ACC112 (cell line): Measurements from ENCODE around the gene ADCY1.

ENCODE experiments used
- H2AFZ ChIP-seq: fragments of 200-600 bp; sonication (generic); one replicate; pipeline ENCODE4 v1.6.0; 2017; ENCODE audit warnings: antibody characterized with exemption, low read length; ENCODE audit not compliant: unreplicated experiment
- H3K27ac ChIP-seq: fragments of 200-600 bp; sonication (generic); 2 replicates; pipeline ENCODE4 v1.5.1; 2014; ENCODE audit warnings: low read depth, mild to moderate bottlenecking, antibody characterized with exemption, low read length, moderate library complexity
- H3K27me3 ChIP-seq: fragments of 200-600 bp; sonication (generic); 2 replicates; pipeline ENCODE4 v1.6.1; 2014; ENCODE audit warnings: mild to moderate bottlenecking, antibody characterized with exemption, low read length, moderate library complexity, mixed read lengths; ENCODE audit not compliant: insufficient read depth
- H3K36me3 ChIP-seq: fragments of 200-600 bp; sonication (generic); 2 replicates; pipeline ENCODE4 v1.6.1; 2016; ENCODE audit warnings: mild to moderate bottlenecking, antibody characterized with exemption, low read length, moderate library complexity, mixed read lengths; ENCODE audit not compliant: insufficient read depth
- H3K4me1 ChIP-seq: fragments of 200-600 bp; sonication (generic); one replicate; pipeline ENCODE4 v1.6.1; 2016; ENCODE audit warnings: low read length, mixed read lengths; ENCODE audit not compliant: insufficient read depth, unreplicated experiment, control insufficient read depth
- H3K4me3 ChIP-seq: fragments of 200-600 bp; sonication (generic); 2 replicates; pipeline ENCODE4 v1.5.1; 2014; ENCODE audit warnings: mild to moderate bottlenecking, low read depth, low read length
- H3K79me2 ChIP-seq: fragments of 200-600 bp; sonication (generic); one replicate; pipeline ENCODE4 v1.6.0; 2016; ENCODE audit warnings: low read length; ENCODE audit not compliant: control insufficient read depth, unreplicated experiment, insufficient read depth

Gene ADCY1

DNA sequence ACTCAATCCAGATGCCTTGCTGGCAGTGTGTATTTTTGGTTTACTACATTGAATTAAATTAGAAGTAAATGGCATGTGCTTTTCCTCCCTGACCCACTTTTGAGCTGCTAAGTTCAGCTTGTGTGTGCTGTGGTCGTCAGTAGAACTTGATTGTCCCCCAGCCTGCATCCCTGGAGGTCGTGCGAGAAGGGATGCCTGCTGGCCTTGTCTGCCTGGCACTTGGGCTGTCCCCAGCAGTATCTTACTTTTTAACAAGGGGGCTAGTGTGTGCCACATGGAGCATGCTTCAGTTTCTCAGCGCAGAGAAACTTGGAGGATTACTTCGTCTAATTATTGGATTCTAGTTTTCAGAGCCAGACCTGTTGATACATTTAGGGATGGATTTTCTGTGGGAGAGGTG is 80.2 kb downstream of the ADCY1 start:
- no peaks in the 10 kb centered on the region for H3K79me2 ChIP-seq
- no peaks in the 10 kb centered on the region for H3K36me3 ChIP-seq
- H2AFZ ChIP-seq = no peak overlapping the region
- no peaks in the 10 kb centered on the region for H3K4me1 ChIP-seq
- no peak overlapping the region for H3K4me3 ChIP-seq
- no peak overlapping the region for H3K27ac ChIP-seq
- no peaks in the 10 kb centered on the region for H3K27me3 ChIP-seq

DNA sequence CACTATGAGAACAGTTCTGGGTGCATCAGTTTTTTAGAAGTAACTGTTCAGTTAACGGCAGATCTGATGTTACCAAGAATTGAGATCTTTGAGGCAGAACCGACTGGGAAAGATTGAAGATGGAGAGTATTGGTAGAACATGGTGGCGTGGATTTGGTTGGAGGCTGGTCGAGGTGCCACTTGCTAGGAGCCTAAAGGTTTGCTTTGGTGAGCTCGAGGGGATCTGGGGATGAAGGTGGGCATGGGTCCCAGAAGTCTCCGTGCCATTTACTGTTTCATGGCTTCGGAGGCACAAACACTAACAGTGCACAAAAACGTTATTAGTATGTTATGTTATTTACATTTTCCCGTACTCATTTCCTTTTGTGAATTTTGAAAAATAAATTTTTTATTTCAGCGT is 81.4 kb downstream of the ADCY1 start:
- Histone ChIP-seq H3K27me3 (no peaks in the 10 kb centered on the region), H3K36me3 (no peaks in the 10 kb centered on the region), H3K4me1 (no peaks in the 10 kb centered on the region), H3K27ac (no peak overlapping the region), H3K4me3 (no peak overlapping the region), H3K79me2 (no peaks in the 10 kb centered on the region), H2AFZ (no peak overlapping the region)

DNA sequence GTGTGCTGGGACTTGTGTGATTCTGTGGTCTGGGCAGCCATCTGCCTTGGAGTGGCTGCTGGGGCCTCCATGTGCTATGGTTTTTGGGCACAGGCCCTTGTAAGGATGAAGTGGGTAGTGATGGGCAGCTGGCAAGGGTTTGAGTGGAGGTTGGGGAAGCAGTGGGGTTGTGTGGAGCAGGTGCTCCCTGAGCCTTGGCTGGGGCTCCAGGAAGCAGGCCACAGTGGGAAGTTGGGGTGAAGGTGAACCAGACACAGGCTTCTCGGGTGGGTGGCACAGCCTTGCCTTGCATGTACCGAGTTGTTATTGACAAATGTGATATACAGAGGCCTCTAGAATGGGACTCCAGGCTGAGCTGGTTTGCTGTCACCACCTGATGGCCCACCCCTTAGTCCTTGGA is 82.3 kb downstream of the ADCY1 start:
- H3K27me3 ChIP-seq = no peaks in the 10 kb centered on the region
- H3K79me2 ChIP-seq = no peaks in the 10 kb centered on the region
- H3K36me3 ChIP-seq = no peaks in the 10 kb centered on the region
- H3K4me1 ChIP-seq = no peaks in the 10 kb centered on the region
- H3K27ac ChIP-seq = no peak overlapping the region
- H3K4me3 ChIP-seq = no peak overlapping the region
- no peak overlapping the region for H2AFZ ChIP-seq

DNA sequence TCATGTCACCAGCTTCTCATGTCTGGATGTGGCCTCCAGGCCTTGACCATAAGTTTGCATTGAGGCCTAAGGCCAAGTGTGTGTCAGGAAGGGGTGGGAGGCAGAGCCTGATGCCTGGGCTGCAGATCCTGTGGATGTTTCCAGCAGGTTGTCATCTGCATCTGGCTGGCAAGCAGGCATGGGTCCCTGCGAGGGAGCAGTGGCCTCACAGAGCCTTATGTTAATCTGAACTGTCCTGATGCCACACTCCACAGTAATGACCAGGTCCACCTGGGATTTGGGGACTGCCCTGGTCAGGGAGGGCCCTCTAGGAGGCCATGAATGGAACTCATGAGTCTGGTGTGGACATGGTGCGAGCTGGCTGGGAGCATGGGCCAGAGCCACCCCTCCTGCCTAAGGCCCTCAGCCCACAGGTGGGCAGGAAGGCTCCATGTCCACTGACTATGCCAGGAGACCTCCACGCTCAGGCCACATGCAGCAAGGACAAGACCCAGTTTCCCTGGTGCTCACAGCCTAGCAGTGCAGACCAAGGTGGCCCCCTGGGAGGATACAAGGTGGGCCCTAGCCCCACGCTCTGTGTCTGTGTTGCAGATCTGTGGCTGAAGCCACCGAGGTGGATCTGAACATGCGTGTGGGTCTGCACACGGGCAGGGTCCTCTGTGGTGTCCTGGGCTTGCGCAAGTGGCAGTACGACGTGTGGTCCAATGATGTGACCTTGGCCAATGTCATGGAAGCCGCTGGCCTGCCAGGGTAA is 83.1 kb downstream of the ADCY1 start:
- no peaks in the 10 kb centered on the region for H3K4me1 ChIP-seq
- no peaks in the 10 kb centered on the region for H3K27me3 ChIP-seq
- H3K79me2 ChIP-seq = no peaks in the 10 kb centered on the region
- no peak overlapping the region for H3K4me3 ChIP-seq
- no peak overlapping the region for H3K27ac ChIP-seq
- H2AFZ ChIP-seq = no peak overlapping the region
- H3K36me3 ChIP-seq = no peaks in the 10 kb centered on the region

DNA sequence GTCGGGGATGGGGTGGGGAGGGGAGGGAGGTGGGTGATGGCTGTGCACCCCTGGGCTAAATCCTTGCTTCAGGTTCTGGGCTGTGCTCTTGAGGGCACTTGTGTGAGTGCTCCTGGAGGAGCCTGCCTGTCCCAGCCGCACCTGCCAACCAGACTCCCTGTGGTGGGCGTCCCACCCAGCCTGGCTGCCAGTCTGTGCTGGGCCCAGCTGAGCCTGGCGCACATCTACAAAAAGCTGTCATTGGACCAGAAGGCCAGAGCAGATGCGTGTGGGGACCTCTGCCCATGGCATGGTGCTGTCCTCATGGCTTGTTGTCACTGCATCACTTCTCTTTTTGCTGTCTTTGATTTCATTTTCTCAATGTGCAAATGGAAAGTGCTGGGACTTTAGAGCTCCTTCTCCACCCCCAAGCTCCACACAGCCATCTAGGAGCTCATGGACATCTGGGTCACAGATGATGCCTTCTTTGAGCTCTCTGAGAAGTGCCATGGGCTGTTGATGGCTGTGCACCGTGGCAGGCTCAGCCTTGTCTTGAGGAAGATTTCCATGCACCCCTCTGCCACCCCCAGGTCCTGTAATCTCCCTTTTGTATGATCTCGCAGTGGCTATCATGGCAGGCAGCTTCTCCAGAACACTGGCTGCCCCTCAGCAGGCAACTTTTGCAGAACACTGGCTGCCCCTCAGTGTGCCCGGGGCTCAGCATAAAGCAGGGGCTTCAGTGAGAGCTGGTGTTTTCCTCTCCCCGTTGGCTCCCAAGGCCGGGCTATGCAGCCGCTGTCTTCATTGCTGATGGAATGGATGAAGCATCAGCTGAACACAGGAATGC is 83.9 kb downstream of the ADCY1 start:
- H2AFZ ChIP-seq = no peak overlapping the region
- no peaks in the 10 kb centered on the region for H3K4me1 ChIP-seq
- H3K27me3 ChIP-seq = no peaks in the 10 kb centered on the region
- no peak overlapping the region for H3K27ac ChIP-seq
- no peak overlapping the region for H3K4me3 ChIP-seq
- H3K79me2 ChIP-seq = no peaks in the 10 kb centered on the region
- no peaks in the 10 kb centered on the region for H3K36me3 ChIP-seq

DNA sequence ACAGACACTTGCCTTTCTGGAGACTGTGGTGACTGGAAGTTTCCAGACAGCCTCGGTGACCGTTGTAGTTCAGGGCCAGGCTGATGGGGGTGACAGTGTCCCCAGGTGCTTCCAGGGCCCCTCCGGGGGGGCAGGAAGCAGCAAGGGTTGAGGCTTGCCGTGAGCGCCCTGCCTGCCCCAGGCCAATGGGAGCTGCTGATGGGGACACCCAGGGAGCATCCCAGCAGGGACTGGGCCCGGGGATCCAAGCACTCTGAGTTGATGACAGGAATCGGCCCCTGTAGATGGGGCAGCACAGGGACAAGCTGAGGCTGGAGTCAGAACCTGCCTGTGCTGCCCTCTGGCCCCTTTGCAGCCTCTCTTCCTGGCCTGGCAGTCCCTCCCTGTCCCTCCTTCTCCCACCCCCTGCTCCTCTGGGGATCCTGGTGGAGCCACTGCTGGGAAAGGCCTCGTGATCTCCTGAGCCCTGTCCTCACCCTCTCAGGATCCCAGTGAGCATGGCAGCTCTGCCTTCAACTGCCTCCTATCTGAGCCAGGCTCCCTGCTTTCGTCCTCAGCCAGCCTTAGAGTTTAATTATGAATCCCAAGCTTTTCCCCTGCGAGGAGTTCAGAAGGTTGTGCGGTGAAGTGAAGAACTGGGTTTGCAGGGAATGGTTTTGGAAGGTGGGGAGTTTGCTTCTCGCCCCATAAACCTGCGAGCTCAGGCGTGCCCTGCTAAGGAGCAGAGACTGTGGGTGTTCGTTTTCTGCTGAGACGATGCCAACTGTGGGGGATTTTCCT is 84.7 kb downstream of the ADCY1 start:
- no peak overlapping the region for H2AFZ ChIP-seq
- H3K79me2 ChIP-seq = no peaks in the 10 kb centered on the region
- H3K27ac ChIP-seq = no peak overlapping the region
- H3K4me3 ChIP-seq = no peak overlapping the region
- H3K4me1 ChIP-seq = no peaks in the 10 kb centered on the region
- no peaks in the 10 kb centered on the region for H3K36me3 ChIP-seq
- no peaks in the 10 kb centered on the region for H3K27me3 ChIP-seq

DNA sequence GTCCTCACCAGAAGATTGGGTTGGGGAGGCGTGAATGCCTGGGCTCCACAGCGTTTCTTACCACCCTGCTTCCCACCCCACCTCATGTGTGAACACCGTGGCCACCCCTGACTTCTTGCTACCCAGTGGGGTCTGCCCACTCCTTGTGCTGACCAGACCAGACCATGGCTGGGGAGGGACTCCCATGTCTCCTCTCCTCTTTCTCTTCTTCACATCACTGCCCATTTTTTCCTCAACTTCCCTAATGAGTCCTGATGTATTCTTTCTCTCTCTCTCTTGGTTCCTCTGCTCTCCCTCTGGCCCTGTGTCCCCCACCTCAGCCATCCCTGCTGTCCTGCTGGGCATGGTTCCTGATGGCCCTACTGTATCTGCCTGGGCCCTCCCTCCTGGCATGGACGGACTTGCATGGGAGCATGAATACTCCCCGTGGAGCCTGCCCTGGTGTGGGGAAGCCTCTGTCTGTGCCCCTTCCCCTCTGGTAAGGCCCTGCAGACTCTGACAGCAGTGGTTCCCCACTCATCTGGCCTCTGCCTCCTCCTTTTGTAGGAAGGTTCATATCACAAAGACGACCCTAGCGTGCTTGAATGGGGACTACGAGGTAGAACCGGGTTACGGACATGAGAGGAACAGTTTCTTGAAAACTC is 85.5 kb downstream of the ADCY1 start:
- Histone ChIP-seq H3K36me3 (no peaks in the 10 kb centered on the region), H3K4me3 (no peak overlapping the region), H3K79me2 (no peaks in the 10 kb centered on the region), H3K27ac (no peak overlapping the region), H2AFZ (no peak overlapping the region), H3K27me3 (no peaks in the 10 kb centered on the region), H3K4me1 (no peaks in the 10 kb centered on the region)

DNA sequence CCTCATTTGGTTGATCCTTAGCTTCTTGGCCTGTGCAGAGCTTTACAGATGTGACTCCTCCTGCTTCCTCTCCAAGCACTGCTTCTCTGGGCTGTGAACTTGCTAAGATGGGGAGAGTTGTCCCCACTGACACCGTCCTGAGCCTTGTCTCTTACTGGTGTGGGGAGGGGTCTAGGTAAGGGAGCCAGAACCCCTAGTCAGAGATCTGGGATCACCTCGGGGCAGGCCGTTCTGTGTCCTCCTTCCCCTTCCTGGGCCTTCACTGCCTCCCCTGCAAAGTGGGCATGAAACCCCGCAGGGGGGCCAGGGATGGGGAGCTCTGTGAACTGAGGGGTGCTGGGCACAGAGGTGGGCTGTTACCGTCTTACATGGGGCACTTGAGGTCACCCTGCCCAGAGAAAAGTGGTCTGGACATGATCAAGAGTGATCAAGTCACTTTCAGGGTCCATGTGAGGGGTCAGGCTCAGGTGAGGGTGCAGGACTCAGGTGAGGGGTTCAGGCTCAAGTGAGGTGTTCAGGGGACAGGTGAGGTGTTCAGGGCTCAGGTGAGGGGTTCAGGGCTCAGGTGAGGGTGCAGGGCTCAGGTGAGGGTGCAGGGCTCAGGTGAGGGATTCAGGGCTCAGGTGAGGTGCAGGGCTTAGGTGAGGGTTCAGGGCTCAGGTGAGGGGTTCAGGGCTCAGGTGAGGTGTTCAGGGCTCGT is 86.2 kb downstream of the ADCY1 start:
- H3K4me3 ChIP-seq = no peak overlapping the region
- no peaks in the 10 kb centered on the region for H3K4me1 ChIP-seq
- no peaks in the 10 kb centered on the region for H3K27me3 ChIP-seq
- no peak overlapping the region for H3K27ac ChIP-seq
- H2AFZ ChIP-seq = no peak overlapping the region
- no peaks in the 10 kb centered on the region for H3K79me2 ChIP-seq
- H3K36me3 ChIP-seq = no peaks in the 10 kb centered on the region

DNA sequence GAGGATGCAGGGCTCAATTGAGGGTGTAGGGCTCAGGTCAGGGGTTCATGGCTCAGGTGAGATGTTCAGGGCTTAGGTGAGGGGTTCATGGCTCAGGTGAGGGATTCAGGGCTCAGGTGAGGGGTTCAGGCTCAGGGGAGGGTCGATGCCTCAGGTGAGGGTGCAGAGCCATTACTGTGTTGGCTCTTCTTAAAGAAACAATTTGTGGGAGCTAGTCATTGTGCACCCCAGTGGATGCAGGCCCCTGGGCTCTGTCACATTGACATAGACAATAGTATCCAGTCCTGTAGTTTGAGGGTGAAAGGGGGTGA is 86.7 kb downstream of the ADCY1 start:
- no peaks in the 10 kb centered on the region for H3K4me1 ChIP-seq
- no peaks in the 10 kb centered on the region for H3K36me3 ChIP-seq
- H3K79me2 ChIP-seq = no peaks in the 10 kb centered on the region
- no peaks in the 10 kb centered on the region for H3K27me3 ChIP-seq
- no peak overlapping the region for H3K4me3 ChIP-seq
- no peak overlapping the region for H3K27ac ChIP-seq
- H2AFZ ChIP-seq = no peak overlapping the region
